Panc1 (cell line): ENCODE measurements around the gene NSD2. TPM values are rescaled to one million over a fixed set of nuclear protein-coding genes. Genes with fewer than 3 reads are reported as not detected.

Source experiments
- ATAC-seq: fragments of 200-7000 bp; cut with Tn5 transposase; 2 replicates; pipeline ENCODE4 v1.9.1; 2020; ENCODE audit warnings: mild to moderate bottlenecking, moderate library complexity
- BruUV-seq: library from RNA; stranded (reverse); fragments of 400-500 nt; replicated peaks from 2 replicates; lab custom pipeline; 2021; lab: Mats Ljungman, UMichigan
- CTCF ChIA-PET: fragments of 300-600 bp; sonication (Branson Sonifier 250); formaldehyde crosslinking; loops from one replicate; lab custom pipeline; 2022; ENCODE audit warnings: antibody characterized with exemption; lab: Charles Lee
- POLR2A ChIA-PET: fragments of 300-600 bp; sonication (Branson Sonifier 250); formaldehyde crosslinking; loops from one replicate; lab custom pipeline; 2022; ENCODE audit warnings: antibody characterized with exemption; lab: Charles Lee
- DNase-seq: peaks from one replicate; pipeline ENCODE4 v3.0.0-alpha.2; 2010; ENCODE audit warnings: low read depth, low spot score
- H3K27ac ChIP-seq: 2 replicates; pipeline ENCODE4 v1.5.1; 2011; ENCODE audit warnings: mild to moderate bottlenecking, low read length, inconsistent platforms
- H3K27me3 ChIP-seq: fragments of 200-500 bp; sonication (Bioruptor generic); 2 replicates; pipeline ENCODE4 v1.6.0; 2014; ENCODE audit warnings: low read length, inconsistent platforms; ENCODE audit not compliant: control insufficient read depth, insufficient read depth
- H3K36me3 ChIP-seq: fragments of 200-500 bp; sonication (Bioruptor generic); 2 replicates; pipeline ENCODE4 v1.5.1; 2014; ENCODE audit warnings: inconsistent platforms, mild to moderate bottlenecking, low read length, moderate library complexity; ENCODE audit not compliant: control insufficient read depth, insufficient read depth
- H3K4me1 ChIP-seq: 2 replicates; pipeline ENCODE4 v1.5.1; 2011; ENCODE audit warnings: inconsistent platforms, mild to moderate bottlenecking, low read length, moderate library complexity; ENCODE audit not compliant: control insufficient read depth, insufficient read depth
- H3K4me3 ChIP-seq, 2 experiments: 2 replicates each; pipeline ENCODE4 v1.5.1; 2011 to 2012; ENCODE audit warnings: low read depth in 2 of 2, low read length in 2 of 2, mild to moderate bottlenecking in 2 of 2, inconsistent platforms in 1 of 2, moderate library complexity in 1 of 2
- H3K9me3 ChIP-seq: fragments of 200-500 bp; sonication (Bioruptor generic); 2 replicates; pipeline ENCODE4 v1.5.1; 2014; ENCODE audit warnings: low read depth, mild to moderate bottlenecking, inconsistent platforms, low read length, moderate library complexity; ENCODE audit not compliant: control insufficient read depth, insufficient read depth
- CTCF ChIP-seq: fragments of 450-650 bp; IDR thresholded peaks from 2 replicates; pipeline ENCODE4 v1.5.1; 2017; ENCODE audit warnings: mild to moderate bottlenecking
- POLR2AphosphoS5 ChIP-seq: IDR thresholded peaks from 2 replicates; pipeline ENCODE4 v1.6.1; 2012; ENCODE audit warnings: mild to moderate bottlenecking, low read depth, low read length, moderate library complexity
- REST ChIP-seq, 2 experiments: IDR thresholded peaks; 2 replicates each; pipeline ENCODE4 v1.6.1; 2011 to 2012; ENCODE audit warnings: low read depth in 2 of 2, control low read depth in 1 of 2, low read length in 1 of 2, mild to moderate bottlenecking in 1 of 2, moderate library complexity in 1 of 2; ENCODE audit not compliant: insufficient read depth in 1 of 2
- SIN3A ChIP-seq: IDR thresholded peaks from 2 replicates; pipeline ENCODE4 v1.6.1; 2012; ENCODE audit warnings: low read depth, mild to moderate bottlenecking, low read length, moderate library complexity, borderline replicate concordance; ENCODE audit not compliant: insufficient read depth
- TCF7L2 ChIP-seq: IDR thresholded peaks from 2 replicates; pipeline ENCODE4 v1.6.1; 2011; ENCODE audit warnings: mild to moderate bottlenecking, low read depth, low read length, inconsistent platforms
- in situ Hi-C: cut with HindIII; loops from 2 replicates; pipeline ENCODE4 v1.10.0; 2016; ENCODE audit warnings: low sequenced_read_pairs, low pct_unique_long_range_greater_than_20kb
- intact Hi-C: fragments of 100-400 bp; cut with micrococcal nuclease; formaldehyde crosslinking; loops from one replicate; pipeline ENCODE4 v1.10.0; 2022; ENCODE audit not compliant: unreplicated experiment
- total RNA-seq: library from RNA; stranded (reverse); gene quantifications from one replicate; pipeline ENCODE4 v1.2.1, GENCODE V29; 2021; ENCODE audit not compliant: unreplicated experiment

Gene NSD2
- total RNA-seq, 1 experiment from 2014 or later = 116 TPM

GRCh38 chr4:1940566-1940965 is 69.4 kb downstream of the NSD2 start:
- Histone ChIP-seq H3K27ac (no peak overlapping the region), H3K27me3 (no peaks in the 10 kb centered on the region), H3K36me3 (peaks cover 27% of the 10 kb centered on the region), H3K9me3 (no peaks in the 10 kb centered on the region), H3K4me1 (no peaks in the 10 kb centered on the region), H3K4me3 (no peak overlapping the region)
- intact Hi-C loops = no loop called here
- no TSS peak for BruUV-seq
- TF ChIP-seq TCF7L2 = no peak
- no peak for TF ChIP-seq CTCF
- TF ChIP-seq REST (IDR thresholded peaks at IDR 0.05; ENCODE audit: insufficient read depth in 1 of 2, low read depth in 2 of 2, low read length in 1 of 2) = no peak
- no peak for TF ChIP-seq POLR2AphosphoS5
- no peak for TF ChIP-seq SIN3A
- ChIA-PET POLR2A (no interaction called here), CTCF (no interaction called here)
- ATAC-seq = no peak
- in situ Hi-C loops = no loop called here
- no peak for DNase-seq

- BruUV-seq = no TSS peak
- in situ Hi-C loops = no loop called here
- Histone ChIP-seq H3K4me1 (no peaks in the 10 kb centered on the region), H3K36me3 (peaks cover 22% of the 10 kb centered on the region), H3K27ac (no peak overlapping the region), H3K27me3 (no peaks in the 10 kb centered on the region), H3K4me3 (no peak overlapping the region), H3K9me3 (no peaks in the 10 kb centered on the region)
- ChIA-PET CTCF (no interaction called here), POLR2A (no interaction called here)
- intact Hi-C loops = no loop called here
- ATAC-seq (no peak), DNase-seq (no peak)
- TF ChIP-seq CTCF = no peak
Observed at GRCh38 chr4:1943928-1944327, 72.7 kb downstream of the NSD2 start.
